H54 (cell line): ENCODE measurements around the gene RAB6B.

Experiments used
- DNase-seq: peaks from one replicate; pipeline ENCODE4 v3.0.0; 2011; ENCODE audit warnings: low spot score, mixed read lengths; ENCODE audit not compliant: insufficient read length
- FAIRE-seq: peaks from 3 replicates; lab custom pipeline; 2011; peaks lifted over from hg19 to GRCh38; lab: Jason Lieb, UNC
- POLR2A ChIP-seq: IDR thresholded peaks from 2 replicates; pipeline ENCODE4 v1.6.1; 2011; ENCODE audit warnings: low read depth, mild to moderate bottlenecking, low read length

The RAB6B gene

GRCh38 chr3:133884887-133885711 lies 10.6 kb downstream of the RAB6B start:
- no peak for FAIRE-seq
- no peak for TF ChIP-seq POLR2A

GRCh38 chr3:133884054-133884886 lies 11.4 kb downstream of the RAB6B start:
- no peak for FAIRE-seq
- TF ChIP-seq POLR2A, result no peak

More at GRCh38 chr3:133884887-133885711, 10.6 kb downstream of the RAB6B start:
- no peak for DNase-seq

GRCh38 chr3:133883641-133884040 lies 12.0 kb downstream of the RAB6B start:
- no peak for FAIRE-seq
- TF ChIP-seq POLR2A, result no peak
- DNase-seq, result no peak

More at GRCh38 chr3:133884054-133884886, 11.4 kb downstream of the RAB6B start:
- DNase-seq, result no peak

- TF ChIP-seq POLR2A, result no peak
- FAIRE-seq, result no peak
- no peak for DNase-seq
These were observed 12.6 kb downstream of the RAB6B start for GRCh38 chr3:133882986-133883586.

- FAIRE-seq (no peak), DNase-seq (no peak)
- TF ChIP-seq POLR2A, result no peak
These were observed 13.5 kb downstream of the RAB6B start for GRCh38 chr3:133881939-133882825.

GRCh38 chr3:133881492-133881891 lies 14.2 kb downstream of the RAB6B start:
- no peak for TF ChIP-seq POLR2A
- DNase-seq, result no peak
- FAIRE-seq, result no peak

GRCh38 chr3:133880886-133881455 lies 14.7 kb downstream of the RAB6B start:
- FAIRE-seq (no peak), DNase-seq (no peak)
- no peak for TF ChIP-seq POLR2A

- DNase-seq, result no peak
- TF ChIP-seq POLR2A, result no peak
- no peak for FAIRE-seq
These were observed 15.4 kb downstream of the RAB6B start for GRCh38 chr3:133880287-133880686.

GRCh38 chr3:133878518-133878917 lies 17.2 kb downstream of the RAB6B start:
- DNase-seq, result no peak
- no peak for TF ChIP-seq POLR2A
- FAIRE-seq, result no peak

GRCh38 chr3:133877221-133877620 lies 18.5 kb downstream of the RAB6B start:
- TF ChIP-seq POLR2A, result no peak
- FAIRE-seq, result no peak
- no peak for DNase-seq

GRCh38 chr3:133874761-133875438 lies 20.8 kb downstream of the RAB6B start:
- TF ChIP-seq POLR2A, result no peak
- no peak for FAIRE-seq
- DNase-seq, result no peak

GRCh38 chr3:133874344-133874743 lies 21.3 kb downstream of the RAB6B start:
- FAIRE-seq, result no peak
- DNase-seq, result no peak
- no peak for TF ChIP-seq POLR2A
